ENCODE data around the gene C1orf159. TPM values are rescaled to one million over a fixed set of nuclear protein-coding genes. Genes with fewer than 3 reads are reported as not detected.

The C1orf159 gene
- total and polyA plus RNA-seq, 12 donors = 0.55 to 54.3 (median 11.3) TPM

DNA sequence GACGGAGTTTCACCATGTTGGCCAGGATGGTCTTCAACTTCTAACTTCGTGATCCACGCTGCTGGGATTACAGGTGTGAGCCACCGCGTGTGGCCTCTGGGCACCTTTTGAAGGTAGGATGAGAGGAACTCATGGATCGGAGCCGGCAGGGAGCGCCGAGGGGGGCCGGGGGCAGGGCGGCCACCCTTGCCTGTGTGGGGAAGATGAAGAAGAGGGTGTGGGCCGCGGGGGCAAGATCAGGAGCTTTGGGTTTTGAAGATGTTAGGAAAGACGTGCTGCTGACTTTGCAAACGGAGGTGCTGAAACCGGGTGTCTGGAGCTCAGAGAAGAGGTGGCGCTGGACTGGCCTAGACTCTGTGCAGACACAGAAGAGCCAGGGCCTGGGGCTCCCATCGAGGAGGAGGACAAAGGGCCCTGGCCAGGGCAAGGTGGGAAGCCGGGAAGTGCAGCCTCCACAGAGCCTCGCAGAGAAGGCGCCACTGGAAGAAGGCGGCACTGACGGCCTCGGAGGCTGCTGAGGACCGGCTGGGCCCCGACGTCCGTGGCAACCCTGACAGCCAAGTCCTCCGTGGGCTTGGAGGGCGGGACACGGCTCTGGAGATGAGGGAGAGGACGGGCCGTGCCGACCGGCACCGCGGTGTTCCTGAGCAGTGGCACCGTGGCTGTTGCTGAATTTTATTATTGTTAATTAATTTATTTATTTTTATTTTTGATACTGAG is 55.4 kb downstream of the C1orf159 start:
- Histone ChIP-seq H3K27me3 (peaks cover 69% of the 10 kb centered on the region), H3K36me3 (replicated peaks in 1 of 2) (no peaks in the 10 kb centered on the region), H3K27ac (no peak overlapping the region), H3K4me1 (replicated peaks in 1 of 2) (peaks cover 11% of the 10 kb centered on the region in 2 donors), H3K9me3 (replicated peaks in 1 of 3) (no peaks in the 10 kb centered on the region), H3K4me3 (no peak overlapping the region)
- WGBS, 4 donors = 50 to 67% (median 53%) methylated on average over 27 to 38 of the region's 38 CpGs
- intact Hi-C loops (cut with DNase I) = no loop called here
- DNase-seq = no peak
- no peak for TF ChIP-seq POLR2A (IDR thresholded peaks at IDR 0.05)
- TF ChIP-seq, protein P1, sequence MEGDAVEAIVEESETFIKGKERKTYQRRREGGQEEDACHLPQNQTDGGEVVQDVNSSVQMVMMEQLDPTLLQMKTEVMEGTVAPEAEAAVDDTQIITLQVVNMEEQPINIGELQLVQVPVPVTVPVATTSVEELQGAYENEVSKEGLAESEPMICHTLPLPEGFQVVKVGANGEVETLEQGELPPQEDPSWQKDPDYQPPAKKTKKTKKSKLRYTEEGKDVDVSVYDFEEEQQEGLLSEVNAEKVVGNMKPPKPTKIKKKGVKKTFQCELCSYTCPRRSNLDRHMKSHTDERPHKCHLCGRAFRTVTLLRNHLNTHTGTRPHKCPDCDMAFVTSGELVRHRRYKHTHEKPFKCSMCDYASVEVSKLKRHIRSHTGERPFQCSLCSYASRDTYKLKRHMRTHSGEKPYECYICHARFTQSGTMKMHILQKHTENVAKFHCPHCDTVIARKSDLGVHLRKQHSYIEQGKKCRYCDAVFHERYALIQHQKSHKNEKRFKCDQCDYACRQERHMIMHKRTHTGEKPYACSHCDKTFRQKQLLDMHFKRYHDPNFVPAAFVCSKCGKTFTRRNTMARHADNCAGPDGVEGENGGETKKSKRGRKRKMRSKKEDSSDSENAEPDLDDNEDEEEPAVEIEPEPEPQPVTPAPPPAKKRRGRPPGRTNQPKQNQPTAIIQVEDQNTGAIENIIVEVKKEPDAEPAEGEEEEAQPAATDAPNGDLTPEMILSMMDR (IDR thresholded peaks at IDR 0.05) = no peak

DNA sequence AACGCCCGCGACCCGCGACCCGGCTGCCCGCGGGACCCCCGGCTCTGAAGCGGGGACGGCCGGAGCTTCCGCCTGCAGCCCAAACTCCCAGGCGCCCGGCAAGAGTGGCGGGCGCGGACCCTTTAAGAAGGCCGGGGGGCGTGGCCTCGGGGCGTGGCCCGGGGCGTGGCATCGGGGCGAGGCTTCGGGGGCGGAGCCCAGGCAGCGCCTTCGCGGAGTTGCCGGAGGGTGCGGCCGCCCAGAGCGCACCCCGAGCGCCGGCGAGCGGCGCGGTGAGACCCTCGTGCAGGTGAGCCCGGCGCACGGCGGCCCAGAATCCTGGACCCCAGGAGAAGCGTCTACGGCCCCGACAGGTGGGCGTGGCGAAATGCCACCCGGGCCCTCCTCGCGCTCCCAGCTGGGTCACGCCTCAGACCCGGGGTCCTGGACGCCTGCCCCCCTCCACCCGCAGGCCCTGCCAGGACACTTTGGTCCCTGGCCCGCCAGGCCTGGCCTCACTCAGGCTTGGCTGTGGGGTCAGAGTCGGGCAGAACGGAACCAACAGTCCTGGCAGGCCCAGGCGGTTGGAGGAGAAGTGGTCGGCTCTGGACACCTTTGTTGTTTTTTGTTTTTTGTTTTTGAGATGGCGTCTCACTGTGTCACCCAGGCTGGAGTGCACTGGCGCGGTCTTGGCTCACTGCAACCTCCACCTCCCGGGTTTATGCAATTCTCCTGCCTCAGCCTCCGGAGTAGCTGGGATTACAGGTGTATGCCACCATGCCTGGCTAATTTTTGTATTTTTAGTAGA is 56.2 kb downstream of the C1orf159 start:
- no peaks in the 10 kb centered on the region for H3K36me3 ChIP-seq (replicated peaks in 1 of 2)
- peak; percentile 70 to 91 (median 87) for DNase-seq
- intact Hi-C loops (cut with DNase I) = no loop called here
- TF ChIP-seq, protein P1 (IDR thresholded peaks at IDR 0.05) = no peak
- TF ChIP-seq POLR2A (IDR thresholded peaks at IDR 0.05) = no peak
- H3K4me1 ChIP-seq (replicated peaks in 1 of 2) = peaks cover 11% of the 10 kb centered on the region in 2 donors
- 5 to 38% (median 13%) methylated on average over 8 to 69 of the region's 69 CpGs for WGBS, 4 donors
- peak overlapping the region in 2 of 4 donors; percentile 26 to 71 for H3K4me3 ChIP-seq
- H3K27ac ChIP-seq = no peak overlapping the region
- no peaks in the 10 kb centered on the region for H3K9me3 ChIP-seq (replicated peaks in 1 of 3)
- peaks cover 69% of the 10 kb centered on the region for H3K27me3 ChIP-seq

DNA sequence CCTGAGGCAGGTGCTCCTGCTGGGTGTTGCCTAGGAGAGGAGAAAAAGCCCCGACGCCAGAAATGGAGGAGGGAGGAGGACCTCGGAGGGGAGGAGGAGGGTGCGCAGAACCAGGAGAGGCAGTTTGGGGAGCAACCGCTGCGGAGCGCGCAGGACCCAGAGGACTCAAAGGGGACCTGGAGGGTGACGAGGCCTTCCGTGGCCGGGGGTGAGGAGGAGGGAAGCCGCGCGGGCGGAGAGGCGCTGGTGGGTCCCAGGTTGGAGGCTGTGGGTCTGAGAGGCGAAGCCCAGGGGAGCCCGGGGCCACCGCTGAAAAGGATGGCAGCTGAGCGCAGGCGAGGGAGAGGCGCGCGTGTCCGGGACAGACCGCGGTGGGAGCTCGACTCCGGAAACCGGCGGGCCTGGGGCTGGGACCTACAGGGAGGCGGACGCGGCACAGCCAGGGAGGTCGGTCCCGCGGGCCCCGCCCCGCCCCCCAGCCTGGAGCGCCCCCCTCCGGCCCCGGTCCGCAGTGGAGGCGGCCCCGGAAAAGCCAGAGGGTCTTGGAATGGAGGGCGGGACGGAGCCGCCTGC is 56.9 kb downstream of the C1orf159 start:
- intact Hi-C loops (cut with DNase I) = no loop called here
- no peak overlapping the region for H3K27ac ChIP-seq
- TF ChIP-seq, protein P1 (IDR thresholded peaks at IDR 0.05) = no peak
- TF ChIP-seq POLR2A (IDR thresholded peaks at IDR 0.05) = no peak
- H3K9me3 ChIP-seq (replicated peaks in 1 of 3) = no peaks in the 10 kb centered on the region
- peaks cover 63% of the 10 kb centered on the region for H3K27me3 ChIP-seq
- peaks cover 11% of the 10 kb centered on the region in 2 donors for H3K4me1 ChIP-seq (replicated peaks in 1 of 2)
- peak overlapping the region in 2 of 4 donors; percentile 26 to 71 for H3K4me3 ChIP-seq
- WGBS, 4 donors = 2 to 5% (median 2%) methylated on average over 16 to 48 of the region's 48 CpGs
- no peaks in the 10 kb centered on the region for H3K36me3 ChIP-seq (replicated peaks in 1 of 2)
- DNase-seq = no peak
